ENCODE measurements around the gene ERC2. TPM values are rescaled to one million over a fixed set of nuclear protein-coding genes. Genes with fewer than 3 reads are reported as not detected.

ERC2 gene
- total RNA-seq, 1 donor = 0.43 TPM

DNA sequence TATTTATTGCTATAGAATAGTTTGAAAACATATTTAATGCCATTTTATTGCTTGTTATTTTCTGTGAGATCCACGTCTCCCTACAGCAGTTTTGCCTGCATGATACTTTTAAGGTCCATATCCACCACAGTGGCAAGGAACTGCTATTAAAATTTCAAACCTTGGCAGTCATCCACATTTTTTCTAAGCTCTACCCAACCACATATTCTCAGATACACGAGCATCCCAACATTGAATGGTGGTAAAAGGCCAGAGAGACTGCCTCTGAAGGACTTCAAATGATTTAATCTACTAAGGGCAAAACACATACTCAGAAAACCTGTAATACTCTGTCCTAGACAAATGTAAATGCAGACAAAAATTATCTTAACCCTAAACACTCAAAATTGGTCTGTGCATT, 173.1 kb downstream of the ERC2 start:
- no peak overlapping the region for H3K4me3 ChIP-seq (ENCODE audit: low read depth, low read length)
- TF ChIP-seq, protein P1, sequence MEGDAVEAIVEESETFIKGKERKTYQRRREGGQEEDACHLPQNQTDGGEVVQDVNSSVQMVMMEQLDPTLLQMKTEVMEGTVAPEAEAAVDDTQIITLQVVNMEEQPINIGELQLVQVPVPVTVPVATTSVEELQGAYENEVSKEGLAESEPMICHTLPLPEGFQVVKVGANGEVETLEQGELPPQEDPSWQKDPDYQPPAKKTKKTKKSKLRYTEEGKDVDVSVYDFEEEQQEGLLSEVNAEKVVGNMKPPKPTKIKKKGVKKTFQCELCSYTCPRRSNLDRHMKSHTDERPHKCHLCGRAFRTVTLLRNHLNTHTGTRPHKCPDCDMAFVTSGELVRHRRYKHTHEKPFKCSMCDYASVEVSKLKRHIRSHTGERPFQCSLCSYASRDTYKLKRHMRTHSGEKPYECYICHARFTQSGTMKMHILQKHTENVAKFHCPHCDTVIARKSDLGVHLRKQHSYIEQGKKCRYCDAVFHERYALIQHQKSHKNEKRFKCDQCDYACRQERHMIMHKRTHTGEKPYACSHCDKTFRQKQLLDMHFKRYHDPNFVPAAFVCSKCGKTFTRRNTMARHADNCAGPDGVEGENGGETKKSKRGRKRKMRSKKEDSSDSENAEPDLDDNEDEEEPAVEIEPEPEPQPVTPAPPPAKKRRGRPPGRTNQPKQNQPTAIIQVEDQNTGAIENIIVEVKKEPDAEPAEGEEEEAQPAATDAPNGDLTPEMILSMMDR (IDR thresholded peaks at IDR 0.05; ENCODE audit: insufficient read depth, low read depth, low read length) = no peak
- DNase-seq (ENCODE audit: low read depth) = no peak

- no peak for DNase-seq (ENCODE audit: low read depth)
- H3K4me3 ChIP-seq (ENCODE audit: low read depth, low read length) = no peak overlapping the region
- TF ChIP-seq, protein P1 (IDR thresholded peaks at IDR 0.05; ENCODE audit: insufficient read depth, low read depth, low read length) = no peak
Measured at GRCh38 chr3:56294286-56294685, 174.0 kb downstream of the ERC2 start.

GRCh38 chr3:56291953-56292352, 176.3 kb downstream of the ERC2 start:
- DNase-seq (ENCODE audit: low read depth) = no peak
- no peak overlapping the region for H3K4me3 ChIP-seq (ENCODE audit: low read depth, low read length)
- TF ChIP-seq, protein P1 (IDR thresholded peaks at IDR 0.05; ENCODE audit: insufficient read depth, low read depth, low read length) = no peak

- H3K4me3 ChIP-seq (ENCODE audit: low read depth, low read length) = no peak overlapping the region
- TF ChIP-seq, protein P1 (IDR thresholded peaks at IDR 0.05; ENCODE audit: insufficient read depth, low read depth, low read length) = no peak
- DNase-seq (ENCODE audit: low read depth) = no peak
Measured at GRCh38 chr3:56291244-56291680, 177.0 kb downstream of the ERC2 start.

DNA sequence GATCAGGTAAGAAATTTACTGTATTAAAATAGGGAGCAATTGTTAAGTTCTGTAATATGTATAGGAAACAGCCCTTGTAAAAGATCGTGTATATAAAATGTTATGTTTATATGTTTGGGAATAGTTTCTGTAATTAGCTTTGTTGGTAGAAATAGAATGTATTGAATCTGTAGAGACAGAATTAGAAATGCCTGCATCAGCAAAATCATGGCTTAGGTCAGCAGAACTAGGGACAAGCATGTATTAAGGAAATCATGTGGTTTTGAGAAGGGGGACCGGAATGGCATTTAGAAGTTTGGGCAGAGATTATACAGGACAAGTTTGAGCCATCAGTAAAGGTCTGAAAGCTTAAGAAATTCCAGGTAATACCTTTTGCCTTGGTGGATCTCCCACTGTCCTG, 177.9 kb downstream of the ERC2 start:
- H3K4me3 ChIP-seq (ENCODE audit: low read depth, low read length) = no peak overlapping the region
- TF ChIP-seq, protein P1 (IDR thresholded peaks at IDR 0.05; ENCODE audit: insufficient read depth, low read depth, low read length) = no peak
- DNase-seq (ENCODE audit: low read depth) = no peak

GRCh38 chr3:56288258-56288657, 180.0 kb downstream of the ERC2 start:
- H3K4me3 ChIP-seq (ENCODE audit: low read depth, low read length) = no peak overlapping the region

DNA sequence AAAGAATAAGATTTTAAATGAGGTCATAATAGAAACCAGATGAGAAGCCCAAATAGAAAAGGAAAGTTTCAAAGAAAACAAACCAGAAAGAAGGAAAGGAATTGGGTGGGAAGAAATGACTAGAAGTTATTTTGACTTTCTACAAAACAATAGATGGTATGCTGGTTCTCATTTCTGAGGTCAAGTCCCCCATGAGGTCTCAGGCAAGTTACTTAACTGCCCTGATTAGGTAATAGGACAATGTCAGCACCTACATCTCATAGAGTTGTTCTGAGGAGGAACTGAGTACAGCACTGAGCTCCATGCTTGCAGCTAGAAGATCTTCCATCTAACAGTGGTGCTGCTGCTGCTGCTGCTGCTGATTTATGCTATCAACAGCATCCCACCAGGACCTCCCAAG, 185.9 kb downstream of the ERC2 start:
- no peak for DNase-seq (ENCODE audit: low read depth)
- TF ChIP-seq, protein P1 (IDR thresholded peaks at IDR 0.05; ENCODE audit: insufficient read depth, low read depth, low read length) = no peak
- H3K4me3 ChIP-seq (ENCODE audit: low read depth, low read length) = no peak overlapping the region

More at GRCh38 chr3:56288258-56288657, 180.0 kb downstream of the ERC2 start:
- no peak for DNase-seq (ENCODE audit: low read depth)
- TF ChIP-seq, protein P1 (IDR thresholded peaks at IDR 0.05; ENCODE audit: insufficient read depth, low read depth, low read length) = no peak

All from fibroblast of villous mesenchyme (primary cell).